HG03439 (cell line): Measurements from ENCODE around the gene SERPINA6.
"Not testable (repeated sequence)": the region's sequence is repeated elsewhere in the genome, so short reads cannot be mapped to it uniquely, and the experiment has no call there.

Source experiments
- ATAC-seq: cut with Tn5 transposase; IDR thresholded peaks from one replicate; pipeline ENCODE4 v1.9.1; 2021; ENCODE audit warnings: mild to moderate bottlenecking, moderate library complexity; ENCODE audit not compliant: unreplicated experiment

Gene SERPINA6, protein sequence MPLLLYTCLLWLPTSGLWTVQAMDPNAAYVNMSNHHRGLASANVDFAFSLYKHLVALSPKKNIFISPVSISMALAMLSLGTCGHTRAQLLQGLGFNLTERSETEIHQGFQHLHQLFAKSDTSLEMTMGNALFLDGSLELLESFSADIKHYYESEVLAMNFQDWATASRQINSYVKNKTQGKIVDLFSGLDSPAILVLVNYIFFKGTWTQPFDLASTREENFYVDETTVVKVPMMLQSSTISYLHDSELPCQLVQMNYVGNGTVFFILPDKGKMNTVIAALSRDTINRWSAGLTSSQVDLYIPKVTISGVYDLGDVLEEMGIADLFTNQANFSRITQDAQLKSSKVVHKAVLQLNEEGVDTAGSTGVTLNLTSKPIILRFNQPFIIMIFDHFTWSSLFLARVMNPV

GRCh38 chr14:94322648-94323570 is at the start of gene SERPINA6:
TSS of gene SERPINA6 (minus strand) at chr14:94323336. CDS start at chr14:94314648, 8,688 bp downstream.
- ATAC-seq: no peak

- ATAC-seq: no peak
Measured at GRCh38 chr14:94372021-94372605, 49.0 kb upstream of the SERPINA6 start.

DNA sequence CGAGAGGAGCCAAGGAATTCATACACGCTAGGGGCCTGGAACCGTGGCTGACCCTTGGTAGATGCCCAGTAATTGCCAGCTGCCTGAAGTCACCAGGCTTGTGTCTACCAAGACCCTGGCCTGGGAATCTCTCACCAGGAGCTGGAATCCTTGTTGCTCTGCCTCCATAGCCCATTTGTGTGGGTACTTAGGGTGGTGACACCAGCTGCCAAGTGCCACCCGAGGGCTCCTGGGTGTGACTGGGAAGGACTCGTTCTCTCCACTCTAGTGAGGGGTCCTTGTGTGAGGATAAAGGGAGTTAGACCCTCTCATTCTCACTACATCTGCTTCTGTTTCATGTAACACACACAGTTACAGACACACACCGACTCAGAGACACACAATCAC is 47.4 kb upstream of the SERPINA6 start:
- ATAC-seq: no peak

- ATAC-seq: not testable (repeated sequence)
Measured at GRCh38 chr14:94369766-94370523, 46.8 kb upstream of the SERPINA6 start.

GRCh38 chr14:94368956-94369355 is 45.8 kb upstream of the SERPINA6 start:
- no peak for ATAC-seq

DNA sequence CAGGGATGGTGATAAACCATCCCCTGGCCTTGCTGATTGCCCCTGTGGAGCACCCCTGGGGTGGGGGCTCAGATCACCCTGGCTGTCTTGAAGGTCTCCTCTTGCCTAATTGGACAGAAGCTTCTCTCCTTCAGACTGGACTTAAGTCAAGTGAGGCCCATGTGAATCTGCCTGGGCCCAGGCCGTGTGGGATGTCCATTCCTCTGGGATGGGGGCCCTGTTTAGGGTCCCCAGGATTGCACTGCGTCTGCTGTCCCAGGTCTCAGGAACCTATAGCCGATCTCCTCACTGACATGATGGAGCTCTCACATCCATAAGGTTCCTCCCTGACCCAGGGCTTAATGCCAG is 45.1 kb upstream of the SERPINA6 start:
- ATAC-seq: no peak

- ATAC-seq: no peak
Measured at GRCh38 chr14:94367347-94368242, 44.5 kb upstream of the SERPINA6 start.

GRCh38 chr14:94366146-94366915 is 43.2 kb upstream of the SERPINA6 start, which contains the start of gene SERPINA2:
TSS of gene SERPINA2 (minus strand) at chr14:94366698.
- ATAC-seq: no peak

- ATAC-seq: no peak
Measured at GRCh38 chr14:94365624-94366023, 42.5 kb upstream of the SERPINA6 start.

GRCh38 chr14:94364964-94365363 is 41.8 kb upstream of the SERPINA6 start:
- ATAC-seq: no peak

GRCh38 chr14:94364037-94364436 is 40.9 kb upstream of the SERPINA6 start:
- no peak for ATAC-seq

GRCh38 chr14:94363151-94363624 is 40.1 kb upstream of the SERPINA6 start:
- no peak for ATAC-seq

GRCh38 chr14:94362614-94363133 is 39.5 kb upstream of the SERPINA6 start:
- no peak for ATAC-seq

GRCh38 chr14:94361682-94362081 is 38.5 kb upstream of the SERPINA6 start:
- ATAC-seq: no peak

DNA sequence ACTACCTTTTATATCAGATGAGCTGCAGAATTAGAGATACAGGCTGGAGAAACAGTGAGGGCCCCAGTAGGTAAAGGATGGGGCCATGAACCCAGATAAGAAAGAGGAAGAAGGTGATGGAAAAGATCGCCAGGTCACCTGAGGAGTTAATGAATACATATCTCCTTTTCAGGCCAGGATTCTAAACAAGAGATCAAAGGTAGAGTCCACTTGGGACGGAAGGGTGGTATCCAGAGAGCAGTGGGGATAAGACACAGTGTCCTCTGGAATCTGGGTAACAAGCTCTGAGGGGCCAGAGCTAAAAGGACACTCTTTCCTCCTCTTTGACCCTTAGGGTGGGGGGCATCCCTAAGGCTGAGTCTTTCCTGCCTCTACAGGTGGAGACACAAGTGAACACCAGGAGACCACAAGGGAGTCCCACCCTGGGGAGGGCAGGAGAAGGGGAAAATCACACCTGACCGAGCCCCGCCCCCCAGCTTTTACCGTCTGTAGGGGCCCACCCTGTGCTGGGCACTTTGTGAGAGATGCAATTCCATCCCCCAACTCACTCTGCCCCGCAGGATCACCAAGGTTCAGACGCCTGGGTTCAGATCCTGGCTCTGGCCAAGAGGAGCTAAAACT is 37.9 kb upstream of the SERPINA6 start:
- ATAC-seq: no peak

DNA sequence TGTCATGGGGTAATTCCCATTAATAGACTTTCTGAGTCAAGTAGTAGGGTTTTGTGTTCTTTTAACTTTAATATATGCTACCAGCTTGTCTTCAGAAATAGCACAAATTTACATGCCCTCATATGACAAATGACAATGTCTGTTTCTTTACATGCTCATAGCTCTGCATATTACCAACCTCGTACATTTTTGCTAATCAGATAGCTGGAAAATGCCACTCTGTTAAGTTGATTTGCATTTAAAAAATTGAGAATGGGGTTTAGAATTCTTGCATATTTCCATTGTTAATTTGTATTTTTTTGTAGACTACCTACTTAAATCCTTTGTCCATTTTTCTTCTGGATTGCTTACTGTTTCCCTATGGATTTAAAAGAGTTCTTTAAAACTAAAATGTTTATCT is 34.0 kb upstream of the SERPINA6 start:
- ATAC-seq: no peak

- no peak for ATAC-seq
Measured at GRCh38 chr14:94356379-94357056, 33.4 kb upstream of the SERPINA6 start.
